GM21825 (cell line): Measurements from ENCODE around the gene CDKN1A.
"Not testable (repeated sequence)": the region's sequence is repeated elsewhere in the genome, so short reads cannot be mapped to it uniquely, and the experiment has no call there.

Source experiments
- ATAC-seq: cut with Tn5 transposase; IDR thresholded peaks from one replicate; pipeline ENCODE4 v1.9.1; 2021; ENCODE audit warnings: mild to moderate bottlenecking, moderate library complexity; ENCODE audit not compliant: unreplicated experiment

Gene CDKN1A

GRCh38 chr6:36678488-36679042 lies at the start of gene CDKN1A:
TSS of gene CDKN1A (plus strand) at chr6:36678714. CDS start at chr6:36684102, 5,388 bp downstream.
- ATAC-seq: peak; percentile 36

GRCh38 chr6:36629784-36630183 lies 48.7 kb upstream of the CDKN1A start:
- no peak for ATAC-seq

- no peak for ATAC-seq
These were observed 47.0 kb upstream of the CDKN1A start for GRCh38 chr6:36631326-36632011.

- no peak for ATAC-seq
These were observed 45.1 kb upstream of the CDKN1A start for GRCh38 chr6:36633370-36633769.

GRCh38 chr6:36633915-36634314 lies 44.6 kb upstream of the CDKN1A start:
- no peak for ATAC-seq

- ATAC-seq: no peak
These were observed 44.0 kb upstream of the CDKN1A start for GRCh38 chr6:36634317-36635108.

- ATAC-seq: no peak
These were observed 42.2 kb upstream of the CDKN1A start for GRCh38 chr6:36636283-36636682.

- no peak for ATAC-seq
These were observed 41.7 kb upstream of the CDKN1A start for GRCh38 chr6:36636687-36637418.

- ATAC-seq: no peak
These were observed 39.9 kb upstream of the CDKN1A start for GRCh38 chr6:36638579-36638978.

- ATAC-seq: no peak
These were observed 39.2 kb upstream of the CDKN1A start for GRCh38 chr6:36639171-36639808.

GRCh38 chr6:36641543-36641942 lies 37.0 kb upstream of the CDKN1A start:
- ATAC-seq: no peak

- no peak for ATAC-seq
These were observed 35.3 kb upstream of the CDKN1A start for GRCh38 chr6:36642913-36643817.

- no peak for ATAC-seq
These were observed 34.5 kb upstream of the CDKN1A start for GRCh38 chr6:36643977-36644376.

GRCh38 chr6:36649086-36649485 lies 29.4 kb upstream of the CDKN1A start:
- no peak for ATAC-seq

- no peak for ATAC-seq
These were observed 28.6 kb upstream of the CDKN1A start for GRCh38 chr6:36649701-36650484.

GRCh38 chr6:36650848-36651478 lies 27.6 kb upstream of the CDKN1A start:
- ATAC-seq: peak; percentile 73

- ATAC-seq: no peak
These were observed 26.7 kb upstream of the CDKN1A start for GRCh38 chr6:36651659-36652379.

GRCh38 chr6:36654469-36654868 lies 24.0 kb upstream of the CDKN1A start:
- not testable (repeated sequence) for ATAC-seq
